GM20000 (cell line): ENCODE results near the gene SYTL2.

Experiments used
- DNase-seq: peaks from one replicate; pipeline ENCODE4 v3.0.0; 2012; ENCODE audit warnings: low spot score
- CTCF ChIP-seq: IDR thresholded peaks from 2 replicates; pipeline ENCODE4 v1.5.1; 2012; ENCODE audit warnings: mild to moderate bottlenecking, control low read depth; ENCODE audit errors: extremely low read depth, missing control alignments

SYTL2 gene

GRCh38 chr11:85712953-85713352 lies 98.0 kb downstream of the SYTL2 start:
- no peak for DNase-seq
- no peak for TF ChIP-seq CTCF

GRCh38 chr11:85710917-85711316 lies 100.0 kb downstream of the SYTL2 start:
- TF ChIP-seq CTCF = no peak
- DNase-seq = no peak

GRCh38 chr11:85709941-85710702 lies 100.8 kb downstream of the SYTL2 start:
- TF ChIP-seq CTCF = no peak
- DNase-seq = no peak

- no peak for TF ChIP-seq CTCF
- DNase-seq = no peak
Observed at GRCh38 chr11:85705800-85706199, 105.1 kb downstream of the SYTL2 start.

DNA sequence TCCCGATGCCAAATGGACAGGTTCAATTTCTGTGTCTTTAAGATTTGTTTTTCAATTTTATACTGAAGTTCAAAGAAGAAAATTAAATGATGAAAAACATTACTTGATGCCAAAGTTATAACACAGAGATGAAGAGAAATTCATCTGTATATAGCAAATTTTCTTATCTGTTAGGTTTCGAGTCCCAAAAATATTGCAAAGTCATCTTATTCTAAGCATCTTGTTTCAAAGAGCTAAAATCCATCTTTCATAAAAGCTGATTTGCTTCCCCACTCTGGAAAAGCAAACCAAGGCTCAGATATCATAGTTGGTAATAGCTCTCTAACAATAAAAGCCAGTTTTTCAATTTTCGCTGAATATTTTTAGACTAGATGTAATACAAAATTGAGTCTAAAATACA lies 106.0 kb downstream of the SYTL2 start:
- no peak for DNase-seq
- TF ChIP-seq CTCF = no peak

GRCh38 chr11:85699957-85700741 lies 110.8 kb downstream of the SYTL2 start:
- DNase-seq = peak; percentile 23
- no peak for TF ChIP-seq CTCF

GRCh38 chr11:85698195-85698594 lies 112.7 kb downstream of the SYTL2 start:
- no peak for TF ChIP-seq CTCF
- DNase-seq = no peak
